Heart left ventricle (tissue), 13 donors: ENCODE data around the gene SLA2.

Experiments
- CTCF ChIP-seq, 12 donors: fragments of 200-600 bp; sonication (generic) in 4 of 12; IDR thresholded peaks; one replicate each; pipeline versions ENCODE4 v1.5.0 to v1.8.0; 2018 to 2022; ENCODE audit warnings: antibody characterized with exemption in 12 of 12, mild to moderate bottlenecking in 5 of 12
- POLR2A ChIP-seq, 2 donors: fragments of 450-650 bp; IDR thresholded peaks; one replicate each; pipeline ENCODE4 v1.6.1; 2017; ENCODE audit warnings: antibody characterized with exemption in 2 of 2, mild to moderate bottlenecking in 2 of 2, moderate library complexity in 2 of 2
- donor health status: ischemic (EF 13 %, LVEDD 7.1; RV severe dilation, severe dysfunction).
- donor health status: DM: no; HTN: yes; CAD: no.
- donor health status: DM: no; HTN: no; CAD: no.
- donor health status: ischemic (EF 25% LVEDD 6.9; RV normal size, moderate dysfunction).
- donor health status: ischemic (EF 25% LVEDD 5.7; RV mildly dilated, moderate dysfunction).
- donor health status: ischemic (EF 35%, LVEDD 5.7; RV mildly dilated, moderate dysfunction).
- donor health status: nonischemic (EF 11% LVEDD 7.7; RV severe dilation, severe dysfunction).
- donor health status: DM: yes; HTN: yes; CAD: no.
- donor health status: PGD.
- donor health status: ischemic (EF 29% LVEDD 5.4; RV normal size, mild dysfunction).
- donor health status: nonischemic (EF 23%, LVEDD 6.1; RV moderate dilation, normal function).

DNA sequence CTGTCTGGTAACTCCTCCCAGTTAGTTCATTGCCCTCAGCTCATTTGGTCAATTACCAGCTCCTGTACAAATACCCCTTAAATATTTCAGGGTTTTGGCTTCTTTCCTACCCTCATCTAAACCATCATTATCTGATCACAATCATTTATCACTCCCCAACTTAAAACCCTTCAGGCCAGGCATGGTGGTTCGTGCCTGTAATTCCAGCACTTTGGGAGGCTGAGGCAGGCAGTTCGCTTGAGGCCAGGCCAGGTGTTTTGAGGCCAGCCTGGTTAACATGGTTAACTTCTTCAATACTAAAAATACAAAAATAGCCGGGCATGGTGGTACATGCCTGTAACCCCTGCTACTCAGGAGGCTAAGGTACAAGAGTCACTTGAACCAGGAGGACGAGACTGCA is 63.2 kb downstream of the SLA2 start:
- no peak for TF ChIP-seq CTCF (IDR thresholded peaks at IDR 0.05)
- TF ChIP-seq POLR2A (IDR thresholded peaks at IDR 0.05) = no peak
